Fibroblast of peridontal ligament (primary cell): ENCODE results near the gene ARX.

ENCODE experiments used
- DNase-seq: peaks from one replicate; pipeline ENCODE4 v3.0.0-alpha.2; 2010; ENCODE audit errors: extremely low read depth

Gene ARX

DNA sequence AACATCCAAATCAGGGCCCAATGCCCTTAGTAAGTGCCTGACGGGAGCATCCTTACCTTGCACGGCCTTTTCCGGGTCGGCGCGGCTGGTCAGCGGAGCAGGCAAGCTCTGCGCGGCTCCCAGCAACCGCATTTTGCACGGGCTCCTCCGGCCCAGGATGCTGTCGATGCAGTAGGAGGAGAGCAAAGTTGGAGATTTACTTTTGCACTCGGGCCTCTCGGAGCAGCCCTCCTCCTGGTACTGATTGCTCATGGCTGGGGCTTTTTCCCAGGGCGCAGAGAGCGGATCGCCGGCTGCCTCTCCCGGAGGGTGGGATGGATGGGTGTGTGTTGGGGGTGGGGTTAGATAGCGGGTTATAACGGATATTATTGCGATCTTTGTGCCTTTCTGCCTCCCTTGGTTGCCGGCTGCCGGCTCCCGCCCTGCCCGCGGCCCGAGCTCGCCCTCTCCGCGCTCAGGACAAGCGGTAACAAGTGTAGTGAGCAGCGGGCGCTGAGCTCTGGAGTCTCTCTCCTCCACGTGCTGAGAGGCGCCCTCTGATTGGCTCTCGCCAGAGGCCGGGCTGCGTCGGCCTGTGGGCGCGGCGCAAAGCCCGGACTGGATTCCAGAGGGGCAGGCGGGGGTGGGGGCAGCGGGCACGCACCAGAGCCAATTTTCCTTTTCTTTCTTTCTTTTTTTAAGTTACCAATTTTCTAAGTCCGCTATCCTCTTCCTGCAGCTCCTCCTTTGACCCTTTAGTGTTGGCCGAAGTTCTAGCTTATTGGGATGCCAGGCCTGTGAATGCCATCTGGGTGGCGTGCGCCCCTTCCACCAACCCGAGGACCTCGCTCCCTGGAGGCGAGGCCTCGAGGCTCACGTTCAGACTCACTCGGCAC, at the start of gene ARX:
TSS of gene ARX (minus strand) at position 480 of the 875 bp plus-strand sequence. CDS start at position 252, 228 bp downstream.
- peak; percentile 15 for DNase-seq

DNA sequence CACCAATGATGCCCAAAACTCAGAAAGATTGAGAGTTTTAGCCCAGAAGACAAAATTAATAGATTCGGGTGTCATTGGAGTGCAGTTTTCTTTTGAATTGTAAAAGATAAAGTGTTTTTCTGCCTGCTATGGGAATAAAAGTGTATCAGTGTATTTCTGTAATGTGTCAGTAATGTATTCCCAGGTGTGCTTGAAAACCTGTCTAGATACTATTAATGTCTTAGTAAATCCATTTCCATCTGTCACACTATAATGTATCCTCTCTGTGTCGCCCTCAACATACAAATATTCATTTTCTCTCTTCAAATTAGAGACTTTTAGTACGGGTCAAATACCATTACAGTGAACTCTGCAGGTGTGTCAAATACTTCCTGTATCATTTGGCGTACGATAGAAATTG, 43.5 kb upstream of the ARX start:
- no peak for DNase-seq

DNA sequence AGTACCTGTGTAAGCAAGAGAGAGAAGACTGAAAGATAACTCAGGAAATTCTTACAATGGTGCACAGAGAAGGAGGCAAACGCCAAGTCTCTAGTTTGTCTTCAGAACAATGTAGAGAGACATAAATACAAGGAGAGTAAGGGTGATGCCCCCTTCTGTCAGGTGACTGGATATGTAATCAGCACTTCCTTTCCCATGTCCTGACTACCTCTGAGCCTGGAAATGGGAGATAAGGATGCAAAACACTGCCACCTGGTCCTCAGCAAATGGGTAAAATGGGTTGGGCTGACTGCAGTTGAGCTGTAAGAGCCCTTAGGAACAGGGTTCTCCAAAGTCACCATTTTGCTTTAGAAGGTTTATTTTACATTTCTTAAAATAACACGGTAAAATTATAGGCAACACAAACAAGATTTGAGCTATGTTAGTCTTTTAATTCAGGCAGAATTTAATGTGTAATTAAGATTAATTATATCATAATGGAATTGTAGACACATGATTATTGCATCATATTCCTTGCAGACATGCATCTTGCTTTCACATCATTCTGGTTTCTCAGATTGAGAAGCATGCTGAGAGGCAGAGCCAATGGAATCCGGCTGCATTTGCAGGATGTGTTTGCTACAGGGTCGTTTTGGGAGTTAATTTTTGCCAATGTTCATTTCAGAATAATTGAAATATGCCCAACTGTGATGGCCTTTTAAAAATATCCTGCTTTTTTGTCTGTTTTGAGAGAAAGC, 37.2 kb upstream of the ARX start:
- DNase-seq: no peak

DNA sequence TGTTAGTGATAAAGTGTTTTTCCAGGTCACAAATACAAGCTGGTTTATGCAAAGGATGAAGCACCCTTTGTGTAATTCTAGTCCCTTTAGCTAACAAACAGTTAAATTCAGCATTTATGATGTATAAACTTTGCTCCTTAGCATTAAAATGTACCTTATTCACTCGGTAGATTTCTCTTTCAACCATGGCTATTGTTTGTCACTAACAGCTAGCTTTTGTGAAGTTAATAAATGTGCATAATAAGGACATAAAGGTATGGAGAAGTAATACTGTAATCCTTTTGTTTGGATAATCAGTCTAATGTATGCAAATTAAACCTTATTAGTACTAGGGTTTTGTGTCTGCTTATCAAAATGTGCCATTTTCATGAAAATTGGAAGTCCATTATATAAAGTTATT, 34.2 kb upstream of the ARX start:
- no peak for DNase-seq

DNA sequence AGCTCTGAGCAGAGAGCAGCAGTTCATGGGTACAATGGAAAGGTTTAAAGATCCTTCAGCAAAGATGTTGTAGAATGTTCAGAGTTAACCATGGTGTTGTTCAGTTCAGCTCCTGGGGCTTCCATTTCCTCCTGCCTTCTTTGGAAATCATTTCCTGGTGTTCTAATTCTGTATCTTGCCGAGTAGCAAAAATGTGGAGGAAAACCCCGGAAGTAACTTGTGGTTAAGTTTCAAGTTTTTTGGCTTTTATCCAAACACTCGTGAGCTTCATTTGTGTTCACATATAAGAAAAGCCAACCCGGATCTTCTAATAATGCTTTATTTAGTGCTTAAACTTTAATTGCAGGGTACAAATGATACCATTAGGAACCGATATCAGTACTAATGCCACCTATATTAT, 33.6 kb upstream of the ARX start:
- no peak for DNase-seq

DNA sequence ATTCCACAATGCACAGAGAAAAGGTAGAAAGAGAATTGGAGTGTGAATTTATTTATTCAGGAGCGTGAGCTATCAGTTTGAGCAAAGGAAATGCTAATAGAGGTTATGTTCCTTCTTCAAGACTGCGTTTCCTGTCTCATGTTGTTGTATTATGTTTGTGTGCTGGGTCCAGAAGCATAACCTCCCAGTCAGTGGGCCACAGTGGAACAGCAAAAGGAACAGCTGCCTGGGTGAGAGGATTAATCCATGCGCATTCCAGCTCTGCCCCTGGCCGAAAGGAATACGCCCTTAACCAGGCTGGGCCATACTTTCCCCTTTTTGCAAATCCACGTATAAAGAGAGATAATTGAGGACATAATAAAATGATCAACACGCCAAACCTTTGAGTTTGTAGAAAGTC, 32.4 kb upstream of the ARX start:
- no peak for DNase-seq

DNA sequence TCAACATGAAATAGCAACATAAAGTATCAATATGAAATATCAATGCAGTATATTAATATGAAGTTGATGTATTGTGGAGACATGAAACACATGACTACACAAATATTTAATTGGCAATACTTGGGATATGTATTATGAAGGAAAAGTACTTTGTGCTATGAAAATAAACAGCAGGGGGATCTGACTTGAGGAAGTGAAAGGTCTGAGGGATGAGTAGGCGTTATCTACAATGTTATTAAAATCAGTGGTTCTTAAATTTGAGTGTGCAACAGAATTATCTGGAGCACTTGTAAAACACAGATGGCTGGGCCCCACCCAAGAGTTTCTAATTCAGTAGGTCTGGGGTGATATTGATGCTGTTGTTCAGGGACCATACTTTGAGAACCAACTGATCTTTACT, 27.4 kb upstream of the ARX start:
- DNase-seq: no peak

DNA sequence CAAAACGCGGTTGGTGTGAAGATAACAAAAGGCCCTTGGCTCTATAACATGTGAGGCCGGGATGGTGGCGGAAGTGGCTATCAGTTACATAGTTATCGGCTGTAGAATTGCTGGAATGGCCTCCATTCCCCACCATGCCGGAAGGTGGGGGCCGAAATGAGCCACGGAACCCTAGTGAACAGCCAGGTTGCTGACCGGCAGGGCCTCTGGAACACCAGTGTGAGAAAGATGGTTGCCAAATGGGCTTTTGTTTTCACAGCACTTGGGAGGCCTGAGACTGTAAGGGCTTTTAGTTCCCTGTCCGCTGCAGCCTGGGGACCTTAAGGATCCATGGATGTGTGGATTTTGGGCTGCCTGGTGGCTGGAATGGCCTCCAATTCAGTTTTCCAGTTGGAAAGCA, 23.3 kb upstream of the ARX start:
- no peak for DNase-seq

DNA sequence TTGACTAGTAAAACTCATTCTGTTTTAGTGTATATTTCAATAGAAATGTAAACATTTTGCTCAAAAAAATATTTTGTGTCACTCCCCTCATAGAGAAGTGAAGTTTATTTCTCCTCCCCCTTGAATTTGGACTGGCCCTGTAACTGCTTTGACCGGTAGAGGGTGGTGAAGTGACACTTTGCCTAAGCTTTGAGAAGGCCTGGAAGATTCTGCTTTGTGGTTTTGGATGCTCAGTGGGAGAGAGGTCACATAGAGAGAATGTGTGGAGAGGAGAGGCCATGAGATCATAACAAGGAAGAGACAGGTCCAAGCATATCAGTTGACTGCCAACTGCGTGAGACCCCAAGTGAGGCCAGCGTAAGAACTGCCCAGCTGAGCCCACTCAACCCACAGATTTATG, 19.1 kb upstream of the ARX start:
- DNase-seq: no peak

DNA sequence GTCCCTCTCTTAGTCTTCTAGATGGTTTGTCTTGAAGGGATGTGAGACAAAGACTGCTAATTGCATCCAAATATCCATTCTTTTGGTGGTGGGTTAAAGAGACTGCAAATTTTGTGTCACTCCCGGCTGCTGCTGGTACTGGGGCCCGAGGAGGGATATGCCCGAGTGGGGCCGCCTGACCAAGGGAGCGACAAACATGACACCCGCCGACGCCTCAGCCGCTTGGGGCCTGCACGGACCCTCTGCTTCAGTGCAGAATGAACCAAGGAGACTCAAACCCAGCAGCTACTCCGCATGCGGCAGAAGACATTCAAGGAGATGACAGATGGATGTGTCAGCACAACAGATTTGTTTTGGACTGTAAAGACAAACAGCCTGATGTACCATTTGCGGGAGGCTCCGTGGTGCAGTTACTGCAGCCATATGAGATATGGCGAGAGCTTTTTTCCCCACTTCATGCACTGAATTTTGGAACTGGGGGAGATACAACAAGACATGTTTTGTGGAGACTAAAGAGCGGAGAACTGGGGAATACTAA, 13.6 kb upstream of the ARX start:
- DNase-seq: no peak

DNA sequence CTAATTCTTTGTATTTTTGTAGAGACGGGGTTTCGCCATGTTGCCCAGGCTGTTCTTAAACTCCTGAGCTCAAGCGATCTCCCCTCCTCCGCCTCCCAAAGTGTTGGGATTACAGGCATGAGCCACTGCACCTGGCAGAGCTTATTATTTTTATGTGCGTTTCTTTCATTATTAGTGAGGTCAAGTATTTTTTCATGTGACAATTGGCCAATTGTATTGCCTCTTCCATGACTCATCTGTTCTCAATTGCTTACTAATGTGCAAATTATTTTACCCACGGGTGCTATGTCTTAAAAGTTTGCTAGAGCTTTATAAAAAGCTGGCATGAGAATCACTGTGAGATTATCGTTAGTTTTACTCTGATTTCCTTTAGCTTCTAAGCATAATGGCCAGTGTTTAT, 13.0 kb upstream of the ARX start:
- DNase-seq: no peak

DNA sequence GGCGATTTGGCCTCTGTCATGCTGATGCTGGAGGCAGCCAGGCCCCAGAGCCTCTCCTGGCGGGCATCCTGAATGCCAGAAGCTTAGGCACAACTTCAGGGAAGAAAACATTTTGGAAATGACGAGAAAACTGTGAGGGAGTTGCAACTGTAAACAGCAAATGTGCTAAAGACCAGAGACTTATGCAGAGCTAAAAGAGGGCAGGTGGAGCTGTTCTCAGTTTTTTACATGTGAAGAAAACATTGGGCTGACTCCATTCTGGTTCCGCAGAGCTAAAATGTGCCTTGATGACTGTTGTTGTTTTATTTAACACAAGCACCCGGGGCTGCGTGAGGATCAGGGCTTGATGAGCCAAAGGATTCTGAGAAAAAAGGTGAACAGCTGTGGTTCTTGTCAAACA, 10.8 kb upstream of the ARX start:
- DNase-seq: no peak

DNA sequence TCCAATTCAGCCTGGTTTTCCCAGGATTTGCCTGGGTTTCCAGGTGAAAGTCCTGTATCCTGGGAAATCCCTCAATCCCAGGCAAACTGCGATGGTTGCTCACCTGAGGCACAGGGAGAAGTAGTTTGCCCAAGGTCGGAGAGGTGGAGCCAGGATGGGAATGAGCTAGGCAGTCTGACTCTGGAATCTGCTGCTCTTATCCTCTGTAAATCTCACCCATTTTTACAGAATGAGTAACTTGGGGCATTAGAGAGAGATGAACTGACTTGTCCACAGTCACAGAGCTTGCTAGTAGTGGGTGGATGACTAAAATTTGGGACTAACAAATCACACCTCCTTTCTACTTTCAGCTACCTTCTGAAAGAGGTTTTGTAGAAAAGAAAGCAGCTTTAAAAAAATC, 9.8 kb upstream of the ARX start:
- DNase-seq: no peak

DNA sequence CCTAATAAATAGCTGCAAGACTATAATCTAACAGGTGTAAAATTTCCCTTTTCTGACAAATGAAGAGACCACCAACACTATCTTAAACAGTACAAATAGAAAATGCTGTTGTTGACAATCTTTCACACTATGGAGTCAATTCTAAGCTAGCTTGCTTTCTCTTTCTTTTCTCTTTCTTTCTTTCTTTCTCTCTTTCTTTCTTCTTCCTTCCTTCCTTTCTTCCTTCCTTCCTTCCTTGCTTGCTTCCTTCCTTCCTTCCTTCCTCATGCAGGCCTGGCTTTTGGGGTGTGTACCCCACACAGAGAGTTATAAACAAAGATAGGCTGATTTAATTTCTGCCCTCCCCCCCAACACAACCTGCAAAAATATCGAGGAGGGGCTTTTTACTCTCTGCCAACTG, 8.1 kb upstream of the ARX start:
- DNase-seq: no peak

DNA sequence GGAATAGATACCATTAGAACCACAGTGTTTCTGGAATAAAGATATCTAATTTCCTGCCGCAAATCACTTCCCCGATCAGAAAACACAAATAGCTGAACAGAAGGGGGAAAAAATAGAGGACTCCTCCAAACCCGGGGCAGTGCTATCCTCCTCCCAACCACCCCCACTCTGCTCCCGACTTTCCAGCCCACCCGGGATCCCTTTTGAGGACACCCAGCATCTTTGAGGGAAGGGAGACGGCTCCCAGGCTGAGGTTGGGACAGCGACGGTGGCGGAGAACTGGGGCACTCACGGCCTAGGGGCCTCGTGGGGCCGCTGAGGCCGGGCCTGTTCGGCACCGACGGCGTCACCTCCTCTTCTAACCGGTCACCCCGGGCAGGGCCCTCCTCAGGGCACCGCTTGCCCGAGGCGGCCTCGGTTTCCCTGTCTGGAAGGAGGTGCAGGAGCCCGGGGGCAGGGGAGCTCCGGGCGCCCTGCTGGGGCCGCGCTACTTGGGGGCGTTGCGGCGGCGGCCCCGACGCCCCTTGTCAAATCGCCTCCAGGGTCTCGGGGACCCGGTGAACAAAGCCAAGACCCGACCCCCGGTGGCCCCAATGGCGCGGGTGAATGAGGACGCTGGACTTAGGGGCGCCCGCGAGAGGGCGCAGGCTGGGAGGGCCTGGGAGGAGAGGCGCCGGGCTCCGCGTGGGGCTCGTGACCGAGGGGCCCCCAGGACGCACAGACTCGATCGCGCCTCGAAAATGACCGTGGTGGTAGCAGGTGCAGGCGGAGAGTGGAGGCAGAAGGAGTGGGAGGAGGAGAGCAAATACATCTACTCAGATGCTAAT, 6.9 kb upstream of the ARX start:
- no peak for DNase-seq

DNA sequence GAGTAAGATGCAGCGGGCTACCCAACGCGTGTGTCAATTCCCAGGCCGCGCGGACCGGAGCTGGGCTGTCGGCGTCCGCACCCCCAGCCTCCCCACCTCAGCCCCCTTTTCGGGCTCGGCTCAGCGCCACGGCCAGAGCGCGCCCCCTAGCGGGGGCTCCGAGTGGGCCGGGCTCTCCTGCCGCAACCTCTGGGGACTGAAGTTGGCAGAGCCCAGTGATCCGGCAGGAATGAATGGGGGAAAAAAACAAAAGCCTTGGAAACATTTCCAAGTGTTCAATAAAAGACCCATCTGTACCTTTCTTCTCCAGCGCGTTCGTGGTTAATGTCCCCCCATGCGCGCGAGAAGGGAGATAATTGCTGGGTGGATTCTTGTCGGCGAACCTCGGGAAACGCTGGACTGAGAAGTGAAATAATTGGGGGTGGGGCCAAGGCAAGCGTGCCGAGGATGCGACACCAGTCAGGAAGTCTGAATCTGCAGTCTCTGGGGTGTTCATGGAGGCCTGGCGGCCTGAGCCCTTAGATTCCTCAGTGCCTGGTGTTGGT, 5.2 kb upstream of the ARX start:
- no peak for DNase-seq

DNA sequence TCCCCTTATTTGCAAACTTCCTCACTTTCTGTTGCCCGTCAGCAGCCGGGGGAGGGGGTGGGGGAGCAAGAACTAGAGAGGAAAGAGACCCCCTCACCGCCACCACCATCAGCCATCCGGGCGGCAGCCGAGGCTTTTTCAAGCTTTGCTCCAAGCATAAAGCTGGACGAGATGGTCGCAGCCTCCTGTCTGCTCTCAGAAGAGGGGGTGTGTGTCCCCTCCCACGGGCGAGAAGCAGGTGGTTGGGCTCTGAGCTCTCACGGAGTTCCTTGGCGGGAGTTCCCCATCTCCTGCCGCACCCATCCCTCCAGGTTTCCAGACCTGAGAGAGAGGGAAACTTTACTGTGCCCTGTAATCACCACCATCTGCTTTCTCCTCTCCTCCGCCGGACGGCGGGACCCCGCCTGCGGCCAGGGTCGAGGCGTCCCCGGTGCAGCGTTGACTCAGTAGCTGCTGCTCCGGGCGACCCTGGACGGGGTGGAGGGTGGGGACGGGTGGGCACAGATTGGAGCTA, 4.7 kb upstream of the ARX start:
- no peak for DNase-seq

DNA sequence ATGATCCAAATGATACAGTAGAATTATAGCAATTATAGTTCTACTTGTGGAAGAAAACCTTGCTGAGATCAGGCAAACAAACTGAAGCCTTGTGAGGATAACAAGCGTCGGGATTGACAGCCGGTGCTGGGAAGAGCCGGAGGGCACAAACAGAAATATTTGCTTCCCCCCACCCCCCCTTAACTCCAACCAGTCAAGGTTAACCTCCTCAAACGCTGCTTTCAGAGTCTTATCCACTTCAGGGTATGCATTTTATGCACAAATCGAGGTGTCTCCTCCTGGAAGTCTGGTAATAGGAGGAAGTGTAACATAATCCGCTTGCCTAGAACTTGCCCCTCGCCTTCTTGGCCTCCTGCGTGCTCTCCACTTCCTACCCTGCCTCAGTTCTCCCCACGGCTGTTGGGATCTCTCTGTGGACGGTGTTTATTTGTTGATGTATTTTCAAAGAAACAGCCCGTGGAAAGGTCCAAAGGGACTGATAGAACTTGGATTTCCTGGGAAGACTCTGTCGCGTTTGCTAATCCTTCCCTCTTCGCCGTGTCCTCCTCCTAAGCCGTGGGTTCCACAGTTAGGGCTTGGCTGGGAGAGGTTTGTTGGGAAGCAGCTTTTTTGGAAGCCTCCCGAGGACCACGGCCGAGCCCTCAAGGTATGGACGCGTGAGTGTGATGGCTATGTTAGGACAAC, 4.1 kb upstream of the ARX start:
- no peak for DNase-seq

DNA sequence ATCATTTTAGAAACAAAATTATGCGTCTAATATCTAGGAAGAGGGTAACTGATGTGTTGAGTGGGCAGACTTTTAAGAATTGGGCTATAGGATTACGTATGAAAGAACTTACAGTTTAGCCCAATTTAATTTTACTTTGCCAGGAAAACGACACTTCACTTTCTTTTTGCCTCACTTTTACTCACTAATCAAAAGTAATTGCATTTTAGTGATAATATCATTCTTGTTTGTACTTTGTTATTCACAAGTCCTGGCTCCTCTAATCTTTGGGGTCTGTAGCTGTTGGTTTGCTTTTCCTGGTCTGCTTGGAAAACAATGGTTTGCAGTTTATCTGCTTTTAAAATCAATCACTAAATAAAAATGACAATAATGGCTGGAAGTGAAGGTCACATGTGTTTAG, 2.9 kb upstream of the ARX start:
- no peak for DNase-seq

DNA sequence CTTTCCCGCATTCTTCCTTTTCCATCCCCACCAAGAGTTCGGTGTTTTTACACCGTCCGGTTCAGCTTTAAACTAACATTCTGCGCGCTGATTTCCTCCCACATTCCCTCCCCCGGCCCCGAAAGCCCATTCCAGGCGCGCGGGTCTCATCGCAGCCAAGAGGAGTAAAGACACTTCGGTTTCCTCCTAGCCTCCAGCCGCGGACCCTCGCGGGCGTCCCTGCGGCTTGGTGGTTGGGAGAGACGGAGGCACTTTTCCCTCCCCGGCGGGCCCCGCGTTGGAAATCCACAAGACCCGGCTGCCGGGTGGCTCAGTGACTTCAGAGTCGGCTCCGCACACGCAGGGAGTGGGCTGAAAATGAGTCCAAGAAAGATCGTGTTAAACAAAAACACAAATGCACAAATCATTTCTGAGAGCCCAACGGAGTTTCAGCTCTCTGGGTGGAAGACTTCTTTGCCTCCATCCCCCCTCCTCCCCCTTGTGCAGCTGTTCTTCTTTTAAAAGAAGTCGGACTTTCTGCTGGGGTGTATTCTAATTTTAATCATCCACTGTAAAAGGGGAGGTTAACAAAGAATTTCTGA, 2.0 kb upstream of the ARX start:
- DNase-seq: no peak
